ACHN (cell line): ENCODE results near the gene DHRSX.

Source experiments
- DNase-seq: peaks from one replicate; pipeline ENCODE4 v3.0.0-alpha.2; 2015
- in situ Hi-C: cut with HindIII; loops from 2 replicates; pipeline ENCODE4 v1.10.0; 2017; ENCODE audit warnings: low sequenced_read_pairs, low pct_ligation_motif_present, low pct_unique_long_range_greater_than_20kb

The DHRSX gene

DNA sequence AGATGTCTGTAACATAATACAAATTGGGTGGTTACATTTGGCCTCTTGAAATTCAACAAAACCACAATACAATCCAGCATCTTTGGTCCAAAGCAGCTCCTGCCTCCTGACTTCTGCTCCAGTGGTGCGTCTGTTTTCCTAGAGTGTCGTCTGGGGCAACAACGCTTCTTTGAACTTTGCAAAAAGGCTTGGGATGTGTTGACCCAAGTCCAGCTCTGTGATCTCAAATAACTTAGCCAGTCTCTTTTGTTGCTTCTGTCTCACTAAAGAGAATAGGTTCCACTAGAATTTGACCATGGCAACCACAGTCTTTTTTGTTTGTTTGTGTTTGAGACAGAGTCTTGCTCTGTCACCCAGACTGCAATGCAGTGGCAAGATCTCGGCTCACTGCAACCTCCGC lies 324.0 kb downstream of the DHRSX start:
- no peak for DNase-seq
- in situ Hi-C loops = no loop called here

- in situ Hi-C loops = no loop called here
- DNase-seq = no peak
These were observed 324.5 kb downstream of the DHRSX start for GRCh38 chrX:2176274-2176673.

DNA sequence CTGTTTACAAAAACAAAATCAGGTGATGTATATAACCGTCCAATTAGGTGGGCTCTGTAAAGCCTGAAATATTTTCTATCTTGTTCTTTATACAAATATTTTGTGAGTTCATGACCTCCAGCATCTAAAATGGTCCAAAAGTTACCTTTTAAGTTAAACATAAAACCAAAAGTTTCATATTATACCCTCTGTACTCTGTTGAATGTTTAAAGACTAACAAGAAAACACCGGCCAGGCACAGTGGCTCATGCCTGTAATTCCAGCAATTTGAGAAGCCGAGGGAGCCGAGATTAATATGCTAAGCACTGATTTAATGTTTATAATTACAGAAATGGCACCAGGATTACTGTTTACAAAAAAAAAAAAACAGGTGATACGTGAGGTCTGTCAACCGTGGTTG lies 328.4 kb downstream of the DHRSX start:
- in situ Hi-C loops = no loop called here
- no peak for DNase-seq
